ENCODE data around the gene ADAMTS13.

DNA sequence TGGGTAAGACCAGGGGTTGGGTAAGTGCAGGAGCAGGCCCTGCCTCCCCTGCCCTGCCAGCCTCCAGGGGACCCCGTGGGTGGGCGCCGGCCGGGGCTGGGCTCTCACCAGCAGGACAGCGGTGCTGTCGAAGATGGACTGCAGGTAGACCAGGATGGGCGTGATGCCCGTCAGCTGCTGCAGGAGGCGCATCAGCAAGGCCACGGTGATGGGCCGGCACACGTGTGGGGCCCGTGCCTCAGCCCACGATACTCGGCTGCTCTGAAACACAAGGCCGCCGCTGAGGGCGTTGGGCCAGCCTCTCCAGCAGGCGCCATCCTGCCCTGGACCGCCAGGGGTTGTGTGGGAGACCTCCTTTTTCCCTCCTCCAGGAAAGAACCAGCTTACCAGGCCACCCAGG is 52.7 kb downstream of the ADAMTS13 start:
- TF ChIP-seq, protein P1, sequence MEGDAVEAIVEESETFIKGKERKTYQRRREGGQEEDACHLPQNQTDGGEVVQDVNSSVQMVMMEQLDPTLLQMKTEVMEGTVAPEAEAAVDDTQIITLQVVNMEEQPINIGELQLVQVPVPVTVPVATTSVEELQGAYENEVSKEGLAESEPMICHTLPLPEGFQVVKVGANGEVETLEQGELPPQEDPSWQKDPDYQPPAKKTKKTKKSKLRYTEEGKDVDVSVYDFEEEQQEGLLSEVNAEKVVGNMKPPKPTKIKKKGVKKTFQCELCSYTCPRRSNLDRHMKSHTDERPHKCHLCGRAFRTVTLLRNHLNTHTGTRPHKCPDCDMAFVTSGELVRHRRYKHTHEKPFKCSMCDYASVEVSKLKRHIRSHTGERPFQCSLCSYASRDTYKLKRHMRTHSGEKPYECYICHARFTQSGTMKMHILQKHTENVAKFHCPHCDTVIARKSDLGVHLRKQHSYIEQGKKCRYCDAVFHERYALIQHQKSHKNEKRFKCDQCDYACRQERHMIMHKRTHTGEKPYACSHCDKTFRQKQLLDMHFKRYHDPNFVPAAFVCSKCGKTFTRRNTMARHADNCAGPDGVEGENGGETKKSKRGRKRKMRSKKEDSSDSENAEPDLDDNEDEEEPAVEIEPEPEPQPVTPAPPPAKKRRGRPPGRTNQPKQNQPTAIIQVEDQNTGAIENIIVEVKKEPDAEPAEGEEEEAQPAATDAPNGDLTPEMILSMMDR (IDR thresholded peaks at IDR 0.05 in 4 of 5, conservative IDR thresholded peaks at IDR 0.05 in 1 of 5): no peak
- no peak for TF ChIP-seq POLR2A (IDR thresholded peaks at IDR 0.05)
